ENCODE measurements around the gene MAGI2. TPM values are rescaled to one million over a fixed set of nuclear protein-coding genes. Genes with fewer than 3 reads are reported as not detected.

The MAGI2 gene
- total RNA-seq, 1 experiment from 2014 or later, result 0.22 TPM

GRCh38 chr7:78311181-78311580 is 1142.3 kb downstream of the MAGI2 start:
- intact Hi-C loops (cut with micrococcal nuclease), result no loop called here
- TF ChIP-seq SIN3A (IDR thresholded peaks at IDR 0.05; ENCODE audit: low read depth) (no peak), EGR1 (IDR thresholded peaks at IDR 0.05; ENCODE audit: low read depth) (no peak), RAD21 (IDR thresholded peaks at IDR 0.05; ENCODE audit: low read depth) (no peak), SP1 (IDR thresholded peaks at IDR 0.05; ENCODE audit: low read depth) (no peak), REST (IDR thresholded peaks at IDR 0.05; ENCODE audit: low read depth) (no peak), POLR2AphosphoS5 (IDR thresholded peaks at IDR 0.05; ENCODE audit: low read depth, low read length) (no peak), CEBPB (IDR thresholded peaks at IDR 0.05; ENCODE audit: low read depth) (no peak)
- Histone ChIP-seq H3K27ac (ENCODE audit: low read depth, low read length) (no peak overlapping the region), H3K9me3 (ENCODE audit: control insufficient read depth in 1 of 2, insufficient read depth in 1 of 2, low read depth in 1 of 2, low read length in 2 of 2) (no peaks in the 10 kb centered on the region), H3K4me1 (ENCODE audit: control insufficient read depth in 1 of 2, insufficient read depth in 2 of 2, low read length in 2 of 2) (no peaks in the 10 kb centered on the region), H3K4me3 (replicated peaks in 1 of 2; ENCODE audit: low read depth in 1 of 2, low read length in 2 of 2) (no peak overlapping the region), H3K79me2 (ENCODE audit: insufficient read depth, low read length) (no peaks in the 10 kb centered on the region), H3K36me3 (ENCODE audit: control insufficient read depth in 1 of 2, insufficient read depth in 2 of 2, low read length in 2 of 2) (no peaks in the 10 kb centered on the region), H3K27me3 (ENCODE audit: insufficient read depth, low read length) (peaks cover 24% of the 10 kb centered on the region), H3K9me2 (ENCODE audit: insufficient read depth) (no peaks in the 10 kb centered on the region), H3K9ac (ENCODE audit: low read length) (no peak overlapping the region), H2AFZ (ENCODE audit: low read depth, low read length, poor library complexity, severe bottlenecking) (no peak overlapping the region), H3K4me2 (ENCODE audit: low read length) (no peak overlapping the region), H4K20me1 (ENCODE audit: insufficient read depth) (no peaks in the 10 kb centered on the region)
- no TSS peak for BruUV-seq (replicated peaks)
- no peak for ATAC-seq
- DNase-seq (ENCODE audit: low read depth, low spot score), result no peak
- ChIA-PET RAD21 (ENCODE audit: low non-redundant PET in 1 of 2, low total read pairs in 2 of 2, uncharacterized antibody in 2 of 2, unreplicated experiment in 2 of 2) (no interaction called here), CTCF (no interaction called here), POLR2A (no interaction called here)

- H3K4me1 ChIP-seq (ENCODE audit: control insufficient read depth in 1 of 2, insufficient read depth in 2 of 2, low read length in 2 of 2), result no peaks in the 10 kb centered on the region
- POLR2A ChIA-PET, result no interaction called here
- intact Hi-C loops (cut with micrococcal nuclease), result no loop called here
- H3K4me3 ChIP-seq (replicated peaks in 1 of 2; ENCODE audit: low read depth in 1 of 2, low read length in 2 of 2), result no peak overlapping the region
- RAD21 ChIA-PET (ENCODE audit: low non-redundant PET in 1 of 2, low total read pairs in 2 of 2, uncharacterized antibody in 2 of 2, unreplicated experiment in 2 of 2), result no interaction called here
- H3K79me2 ChIP-seq (ENCODE audit: insufficient read depth, low read length), result no peaks in the 10 kb centered on the region
- CTCF ChIA-PET, result no interaction called here
- no peaks in the 10 kb centered on the region for H3K9me3 ChIP-seq (ENCODE audit: control insufficient read depth in 1 of 2, insufficient read depth in 1 of 2, low read depth in 1 of 2, low read length in 2 of 2)
- no TSS peak for BruUV-seq (replicated peaks)
- H3K9me2 ChIP-seq (ENCODE audit: insufficient read depth), result no peaks in the 10 kb centered on the region
- H3K27ac ChIP-seq (ENCODE audit: low read depth, low read length), result no peak overlapping the region
- no peak overlapping the region for H3K9ac ChIP-seq (ENCODE audit: low read length)
- H3K27me3 ChIP-seq (ENCODE audit: insufficient read depth, low read length), result peaks cover 23% of the 10 kb centered on the region
- DNase-seq (ENCODE audit: low read depth, low spot score), result no peak
- H3K4me2 ChIP-seq (ENCODE audit: low read length), result no peak overlapping the region
- no peaks in the 10 kb centered on the region for H3K36me3 ChIP-seq (ENCODE audit: control insufficient read depth in 1 of 2, insufficient read depth in 2 of 2, low read length in 2 of 2)
- TF ChIP-seq SP1 (IDR thresholded peaks at IDR 0.05; ENCODE audit: low read depth), result no peak
- H4K20me1 ChIP-seq (ENCODE audit: insufficient read depth), result no peaks in the 10 kb centered on the region
- ATAC-seq, result no peak
- no peak overlapping the region for H2AFZ ChIP-seq (ENCODE audit: low read depth, low read length, poor library complexity, severe bottlenecking)
Observed at GRCh38 chr7:78307892-78308291, 1145.6 kb downstream of the MAGI2 start.
